ENCODE results near the gene TMIGD2. TPM values are rescaled to one million over a fixed set of nuclear protein-coding genes. Genes with fewer than 3 reads are reported as not detected.
"Not testable (repeated sequence)": the region's sequence is repeated elsewhere in the genome, so short reads cannot be mapped to it uniquely, and the experiment has no call there.

Gene TMIGD2
- total RNA-seq, 1 donor from 2014 or later = 0.19 TPM

GRCh38 chr19:4329858-4330257, 27.7 kb upstream of the TMIGD2 start:
- no peaks in the 10 kb centered on the region for H3K9me3 ChIP-seq (ENCODE audit: low read depth)
- H3F3A ChIP-seq (ENCODE audit: low read depth) = peaks cover 21% of the 10 kb centered on the region
- TF ChIP-seq CTCF (IDR thresholded peaks at IDR 0.05) (no peak), EZH2 (IDR thresholded peaks at IDR 0.05) (no peak), EZH2phosphoT487 (IDR thresholded peaks at IDR 0.05) (no peak)
- H3K36me3 Mint-ChIP-seq = peaks cover 13% of the 10 kb centered on the region
- no peak overlapping the region for H3K27ac ChIP-seq
- no peak overlapping the region for H3K27ac Mint-ChIP-seq
- H3K4me2 ChIP-seq = no peak overlapping the region
- peaks cover 11% of the 10 kb centered on the region for H3K27me3 ChIP-seq
- H3K79me2 ChIP-seq (ENCODE audit: low read depth) = no peaks in the 10 kb centered on the region
- no peak for DNase-seq (ENCODE audit: low spot score)
- no peak overlapping the region for H3K9ac ChIP-seq
- H3K4me1 ChIP-seq = peaks cover 3% of the 10 kb centered on the region
- H3K4me3 ChIP-seq = no peak overlapping the region
- H2AFZ ChIP-seq (replicated peaks) = no peak overlapping the region
- peaks cover 5% of the 10 kb centered on the region for H4K20me1 ChIP-seq (ENCODE audit: low read depth)
- peaks cover 12% of the 10 kb centered on the region for H3K27me3 Mint-ChIP-seq (ENCODE audit: insufficient read depth, low read depth)
- peaks cover 22% of the 10 kb centered on the region for H3K4me1 Mint-ChIP-seq
- H3K4me3 Mint-ChIP-seq = peak overlapping the region; percentile 74
- H3K36me3 ChIP-seq = no peaks in the 10 kb centered on the region
- H3K9me3 Mint-ChIP-seq = no peaks in the 10 kb centered on the region

GRCh38 chr19:4328991-4329681, 26.9 kb upstream of the TMIGD2 start:
- H2AFZ ChIP-seq (replicated peaks) = not testable (repeated sequence)

GRCh38 chr19:4328243-4328990, 26.2 kb upstream of the TMIGD2 start:
- Histone ChIP-seq H3K79me2 (ENCODE audit: low read depth) (no peaks in the 10 kb centered on the region), H3K4me3 (peak overlapping the region; percentile 48), H3K9me3 (ENCODE audit: low read depth) (no peaks in the 10 kb centered on the region), H3K27me3 (peaks cover 11% of the 10 kb centered on the region), H2AFZ (replicated peaks) (no peak overlapping the region), H3F3A (ENCODE audit: low read depth) (peaks cover 21% of the 10 kb centered on the region), H3K4me1 (peaks cover 3% of the 10 kb centered on the region), H3K9ac (no peak overlapping the region), H3K36me3 (no peaks in the 10 kb centered on the region), H3K4me2 (peak overlapping the region; percentile 79), H3K27ac (no peak overlapping the region), H4K20me1 (ENCODE audit: low read depth) (peaks cover 5% of the 10 kb centered on the region)
- peak overlapping the region; percentile 83 for H3K4me3 Mint-ChIP-seq
- no peaks in the 10 kb centered on the region for H3K9me3 Mint-ChIP-seq
- H3K27ac Mint-ChIP-seq = no peak overlapping the region
- TF ChIP-seq CTCF (IDR thresholded peaks at IDR 0.05) (no peak), EZH2phosphoT487 (IDR thresholded peaks at IDR 0.05) (no peak), EZH2 (IDR thresholded peaks at IDR 0.05) (no peak)
- peaks cover 22% of the 10 kb centered on the region for H3K4me1 Mint-ChIP-seq
- peaks cover 4% of the 10 kb centered on the region for H3K36me3 Mint-ChIP-seq
- peaks cover 13% of the 10 kb centered on the region for H3K27me3 Mint-ChIP-seq (ENCODE audit: insufficient read depth, low read depth)
- DNase-seq (ENCODE audit: low spot score) = peak; percentile 98

More at GRCh38 chr19:4328991-4329681, 26.9 kb upstream of the TMIGD2 start:
- H3K4me1 ChIP-seq; H3K27ac ChIP-seq; H3K36me3 Mint-ChIP-seq; H3K9ac ChIP-seq; H4K20me1 ChIP-seq (ENCODE audit: low read depth); H3K27ac Mint-ChIP-seq; H3K9me3 ChIP-seq (ENCODE audit: low read depth); H3K36me3 ChIP-seq; H3K9me3 Mint-ChIP-seq; H3K79me2 ChIP-seq (ENCODE audit: low read depth): not testable (repeated sequence)
- Mint-ChIP-seq H3K4me3 (peak overlapping the region; percentile 83), H3K4me1 (peaks cover 22% of the 10 kb centered on the region), H3K27me3 (ENCODE audit: insufficient read depth, low read depth) (peaks cover 12% of the 10 kb centered on the region)
- peak; percentile 19 for DNase-seq (ENCODE audit: low spot score)
- Histone ChIP-seq H3K4me3 (peak overlapping the region; percentile 43), H3K4me2 (peak overlapping the region; percentile 69), H3K27me3 (peaks cover 11% of the 10 kb centered on the region), H3F3A (ENCODE audit: low read depth) (peaks cover 21% of the 10 kb centered on the region)

GRCh38 chr19:4327877-4328242, 25.7 kb upstream of the TMIGD2 start:
- Mint-ChIP-seq H3K27ac (no peak overlapping the region), H3K27me3 (ENCODE audit: insufficient read depth, low read depth) (peaks cover 13% of the 10 kb centered on the region), H3K9me3 (no peaks in the 10 kb centered on the region), H3K36me3 (peaks cover 4% of the 10 kb centered on the region), H3K4me1 (peaks cover 22% of the 10 kb centered on the region), H3K4me3 (peak overlapping the region; percentile 89)
- H3K4me1 ChIP-seq = peaks cover 3% of the 10 kb centered on the region
- peaks cover 21% of the 10 kb centered on the region for H3F3A ChIP-seq (ENCODE audit: low read depth)
- peak overlapping the region; percentile 79 for H3K4me2 ChIP-seq
- H3K9ac ChIP-seq = no peak overlapping the region
- H3K4me3 ChIP-seq = peak overlapping the region; percentile 48
- H3K27ac ChIP-seq = peak overlapping the region; percentile 47
- H2AFZ ChIP-seq (replicated peaks) = peak overlapping the region; percentile 73
- peaks cover 5% of the 10 kb centered on the region for H4K20me1 ChIP-seq (ENCODE audit: low read depth)
- no peak for DNase-seq (ENCODE audit: low spot score)
- TF ChIP-seq EZH2phosphoT487 (IDR thresholded peaks at IDR 0.05) (no peak), EZH2 (IDR thresholded peaks at IDR 0.05) (no peak), CTCF (IDR thresholded peaks at IDR 0.05) (no peak)
- H3K9me3 ChIP-seq (ENCODE audit: low read depth) = no peaks in the 10 kb centered on the region
- H3K27me3 ChIP-seq = peaks cover 11% of the 10 kb centered on the region
- H3K79me2 ChIP-seq (ENCODE audit: low read depth) = no peaks in the 10 kb centered on the region
- no peaks in the 10 kb centered on the region for H3K36me3 ChIP-seq

All from neural progenitor cell (in vitro differentiated cells).